GM10248 (cell line): ENCODE data around the gene SLX4.

Experiments
- CTCF ChIA-PET: fragments of 300-600 bp; sonication (Branson Sonifier 250); formaldehyde crosslinking; extraction: SDS; loops from one replicate; lab custom pipeline; 2021; ENCODE audit warnings: antibody characterized with exemption; lab: Yijun Ruan, JAX
- POLR2A ChIA-PET: fragments of 350-650 bp; sonication (Branson Sonifier 250); formaldehyde crosslinking; extraction: SDS; loops from one replicate; lab custom pipeline; 2020; ENCODE audit warnings: antibody characterized with exemption; lab: Yijun Ruan, JAX
- DNase-seq: peaks from one replicate; pipeline ENCODE4 v3.0.0; 2012; ENCODE audit errors: extremely low spot score
- TF ChIP-seq, protein P1 (sequence below): IDR thresholded peaks from 2 replicates; pipeline ENCODE4 v1.5.1; 2012; ENCODE audit warnings: mild to moderate bottlenecking, low read depth; ENCODE audit errors: extremely low read depth, missing control alignments, control extremely low read depth

SLX4 gene

DNA sequence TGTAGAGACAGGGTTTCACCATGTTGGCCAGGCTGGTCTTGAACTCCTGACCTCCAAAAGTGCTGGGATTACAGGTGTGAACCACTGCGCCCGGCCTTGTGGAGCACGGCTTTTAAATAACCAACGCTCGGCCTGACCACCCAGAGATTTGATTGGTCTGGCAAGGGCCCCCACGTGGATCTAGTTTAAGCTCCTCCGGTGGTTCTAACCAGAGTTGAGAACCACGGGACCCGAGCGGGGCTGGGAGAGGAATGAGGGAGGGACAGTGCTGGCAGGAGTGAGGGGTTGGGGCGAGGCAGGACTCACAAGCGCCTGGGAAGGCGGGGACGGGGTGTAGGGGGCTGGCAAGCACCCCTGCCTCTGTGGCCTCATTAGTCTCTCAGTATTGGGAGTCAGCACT, 37.2 kb downstream of the SLX4 start:
- POLR2A ChIA-PET = no interaction called here
- CTCF ChIA-PET = no interaction called here
- no peak for DNase-seq
- TF ChIP-seq, protein P1, sequence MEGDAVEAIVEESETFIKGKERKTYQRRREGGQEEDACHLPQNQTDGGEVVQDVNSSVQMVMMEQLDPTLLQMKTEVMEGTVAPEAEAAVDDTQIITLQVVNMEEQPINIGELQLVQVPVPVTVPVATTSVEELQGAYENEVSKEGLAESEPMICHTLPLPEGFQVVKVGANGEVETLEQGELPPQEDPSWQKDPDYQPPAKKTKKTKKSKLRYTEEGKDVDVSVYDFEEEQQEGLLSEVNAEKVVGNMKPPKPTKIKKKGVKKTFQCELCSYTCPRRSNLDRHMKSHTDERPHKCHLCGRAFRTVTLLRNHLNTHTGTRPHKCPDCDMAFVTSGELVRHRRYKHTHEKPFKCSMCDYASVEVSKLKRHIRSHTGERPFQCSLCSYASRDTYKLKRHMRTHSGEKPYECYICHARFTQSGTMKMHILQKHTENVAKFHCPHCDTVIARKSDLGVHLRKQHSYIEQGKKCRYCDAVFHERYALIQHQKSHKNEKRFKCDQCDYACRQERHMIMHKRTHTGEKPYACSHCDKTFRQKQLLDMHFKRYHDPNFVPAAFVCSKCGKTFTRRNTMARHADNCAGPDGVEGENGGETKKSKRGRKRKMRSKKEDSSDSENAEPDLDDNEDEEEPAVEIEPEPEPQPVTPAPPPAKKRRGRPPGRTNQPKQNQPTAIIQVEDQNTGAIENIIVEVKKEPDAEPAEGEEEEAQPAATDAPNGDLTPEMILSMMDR = no peak

DNA sequence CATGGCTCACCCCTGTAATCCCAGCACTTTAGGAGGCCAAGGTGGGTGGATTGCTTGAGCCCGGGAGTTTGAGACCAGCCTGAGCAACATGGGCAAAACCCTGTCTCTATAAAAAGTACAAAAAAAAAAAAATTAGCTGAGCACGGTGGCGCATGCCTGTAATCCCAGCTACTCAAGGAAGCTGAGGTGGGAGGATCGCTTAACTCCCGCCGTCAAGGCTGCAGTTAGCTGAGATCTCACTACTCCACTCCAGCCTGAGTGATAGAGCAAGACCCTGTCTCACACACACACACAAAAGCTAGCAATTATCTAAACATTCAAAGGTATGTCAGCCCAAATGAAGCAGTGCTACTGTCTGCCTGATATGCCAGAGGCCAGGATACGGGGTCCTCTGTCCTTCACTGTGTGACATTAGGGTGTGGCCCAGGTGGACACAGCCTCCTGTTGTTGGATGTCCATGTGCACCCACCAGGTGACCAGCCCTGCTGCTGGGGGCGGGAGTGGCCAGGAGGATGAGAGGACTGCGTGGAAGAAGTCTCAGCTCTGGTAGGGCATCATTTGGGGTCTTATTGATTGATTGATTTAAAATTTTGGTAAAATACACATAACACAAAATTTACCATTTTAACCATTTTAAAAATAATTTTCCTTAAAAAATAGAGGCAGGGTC, 38.1 kb downstream of the SLX4 start:
- no peak for DNase-seq
- TF ChIP-seq, protein P1 = no peak
- ChIA-PET POLR2A (interaction anchor here (0.5 kb wide), 1 partner anchor 47 kb away, joined by 3 read pairs; no protein-coding TSS in a partner anchor), CTCF (no interaction called here)

DNA sequence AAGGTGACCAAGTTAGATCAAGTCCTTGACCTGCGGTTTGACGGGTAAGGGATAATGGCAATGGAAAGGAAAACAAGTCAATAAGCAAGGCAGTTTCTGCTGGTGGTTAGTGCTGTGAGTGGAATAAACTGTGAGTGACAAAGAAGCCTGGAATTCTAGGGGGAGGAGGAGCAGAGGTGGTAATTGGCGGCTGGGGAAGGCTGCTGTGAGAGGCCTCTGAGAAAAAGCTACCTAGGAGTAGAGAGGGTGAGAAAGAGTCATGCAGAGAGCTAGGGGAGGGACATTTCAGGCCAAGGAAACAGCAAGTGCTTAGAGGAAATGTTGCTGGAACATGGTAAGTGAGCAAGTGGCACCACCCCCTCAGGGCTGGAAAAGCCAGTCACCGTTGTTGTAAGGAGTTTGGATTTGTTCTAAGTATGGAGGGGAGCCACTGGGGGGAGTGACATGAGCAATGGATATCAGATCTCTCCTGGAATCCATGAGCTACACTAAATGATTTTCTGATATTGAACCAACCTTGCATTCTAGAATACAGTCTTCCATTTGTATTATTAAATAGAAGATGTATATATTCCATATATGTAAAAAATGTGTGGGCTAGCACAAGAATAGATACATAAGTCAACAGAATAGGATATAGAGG, 40.9 kb downstream of the SLX4 start:
- TF ChIP-seq, protein P1 = no peak
- ChIA-PET CTCF (no interaction called here), POLR2A (no interaction called here)
- DNase-seq = no peak

DNA sequence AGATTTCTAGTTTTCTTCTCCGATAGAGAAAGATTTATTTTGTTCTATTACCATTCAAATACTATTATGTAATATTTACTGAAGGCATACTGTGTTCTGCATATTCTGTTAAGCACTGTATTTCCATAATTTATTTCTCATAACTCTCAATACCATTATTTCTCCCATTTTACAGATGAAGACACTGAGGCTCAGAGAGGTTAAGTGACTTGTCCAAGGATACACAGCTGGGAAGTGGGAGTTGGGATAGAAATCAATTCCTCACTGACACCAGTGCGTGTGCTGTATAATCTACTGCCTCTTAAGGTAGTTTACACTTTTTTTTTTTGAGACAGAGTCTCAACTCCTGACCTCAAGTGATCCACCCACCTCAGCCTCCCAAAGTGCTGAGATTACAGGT, 41.6 kb downstream of the SLX4 start:
- POLR2A ChIA-PET = no interaction called here
- TF ChIP-seq, protein P1 = no peak
- DNase-seq = no peak
- CTCF ChIA-PET = no interaction called here

DNA sequence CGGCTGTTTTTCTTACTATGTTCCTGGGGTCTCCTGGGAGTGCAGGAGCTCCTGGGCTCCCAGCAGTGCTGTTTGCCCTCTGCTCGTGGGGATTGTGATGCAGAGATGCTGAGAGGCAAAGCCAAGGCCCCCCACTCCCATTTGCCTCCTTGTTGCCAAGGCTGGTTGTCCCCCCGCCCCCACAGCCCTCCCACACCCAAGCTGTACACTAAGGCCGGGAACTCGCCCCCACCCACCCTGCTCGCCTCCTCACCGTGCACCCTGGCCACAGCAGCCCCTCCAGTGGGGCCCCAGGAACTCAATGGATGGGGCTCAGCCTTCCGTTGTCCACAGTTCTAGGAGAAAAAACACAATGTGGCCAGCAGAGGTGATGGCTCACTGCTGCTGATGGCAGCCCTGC, 44.4 kb downstream of the SLX4 start:
- no peak for DNase-seq
- TF ChIP-seq, protein P1 = no peak
- POLR2A ChIA-PET = no interaction called here
- CTCF ChIA-PET = interaction anchor here (0.7 to 1.0 kb wide), 2 partner anchors 11 to 40 kb away, joined by 3 read pairs; no protein-coding TSS in a partner anchor

DNA sequence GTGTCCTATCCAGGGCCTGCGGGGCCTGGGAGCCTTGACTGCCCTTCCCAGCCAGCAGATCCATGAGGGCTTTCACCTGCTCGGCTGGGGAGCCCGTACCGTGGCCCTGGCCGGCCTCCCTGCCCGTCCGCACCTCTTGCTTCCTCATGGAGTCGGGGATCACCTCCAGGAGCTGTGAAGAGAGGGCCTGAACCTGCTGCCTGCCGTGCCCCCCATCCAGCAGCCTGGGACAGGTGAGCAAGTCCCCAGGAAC, 46.6 kb downstream of the SLX4 start:
- DNase-seq = no peak
- TF ChIP-seq, protein P1 = no peak
- POLR2A ChIA-PET = no interaction called here
- CTCF ChIA-PET = no interaction called here
